HepG2 (cell line): Measurements from ENCODE around the gene KLHL17. TPM values are rescaled to one million over a fixed set of nuclear protein-coding genes. Genes with fewer than 3 reads are reported as not detected.
A peak's percentile ranks its signal among the peaks of the same experiment; 100 is the strongest.

Experiments used
- ATAC-seq: fragments of 200-7000 bp; cut with Tn5 transposase; 3 replicates; pipeline ENCODE4 v1.9.1; 2020; ENCODE audit warnings: mild to moderate bottlenecking, moderate library complexity
- BruUV-seq: library from RNA; stranded (reverse); fragments of 400-500 nt; replicated peaks from 2 replicates; lab custom pipeline; 2021; lab: Mats Ljungman, UMichigan
- CTCF ChIA-PET: fragments of 300-600 bp; formaldehyde crosslinking; extraction: SDS; loops from one replicate; lab custom pipeline; 2021; ENCODE audit warnings: low total read pairs, inconsistent platforms, low intra/inter-chr PET ratio; lab: Yijun Ruan, JAX
- POLR2A ChIA-PET: fragments of 350-600 bp; sonication (Branson Sonifier 250); formaldehyde crosslinking; loops from one replicate; lab custom pipeline; 2020; ENCODE audit warnings: antibody characterized with exemption, inconsistent platforms; lab: Yijun Ruan, JAX
- DNase-seq: peaks from one replicate; pipeline ENCODE4 v3.0.0-alpha.2; 2015; ENCODE audit warnings: low spot score
- FAIRE-seq: peaks from 3 replicates; lab custom pipeline; 2011; peaks lifted over from hg19 to GRCh38; lab: Jason Lieb, UNC
- H2AFZ ChIP-seq: one replicate; pipeline ENCODE4 v1.6.1; 2011; ENCODE audit warnings: low read length, inconsistent platforms
- H3K27ac ChIP-seq: fragments of 300-600 bp; 3 replicates; pipeline ENCODE4 v1.8.0; 2011; ENCODE audit warnings: mixed run types, mild to moderate bottlenecking, mixed read lengths, low read length, inconsistent platforms; ENCODE audit not compliant: insufficient read depth; ENCODE audit errors: extremely low read length
- H3K27me3 ChIP-seq, 2 experiments: fragments of 200-600 bp in 1 of 2; 2 replicates in 1 of 2; 3 replicates in 1 of 2; pipeline versions ENCODE4 v1.6.0 to v1.8.0; 2011; ENCODE audit warnings: low read length in 2 of 2, mild to moderate bottlenecking in 2 of 2, moderate library complexity in 2 of 2, inconsistent platforms in 1 of 2; ENCODE audit not compliant: insufficient read depth in 2 of 2, control insufficient read depth in 1 of 2
- H3K36me3 ChIP-seq, 2 experiments: fragments of 200-600 bp in 1 of 2; replicated peaks in 1 of 2; 2 replicates in 1 of 2; 3 replicates in 1 of 2; pipeline versions ENCODE4 v1.5.1 to v1.8.0; 2011; ENCODE audit warnings: low read length in 2 of 2, inconsistent platforms in 1 of 2; ENCODE audit not compliant: insufficient read depth in 2 of 2, control insufficient read depth in 1 of 2
- H3K4me1 ChIP-seq: 2 replicates; pipeline ENCODE4 v1.5.1; 2012; ENCODE audit warnings: low read length, inconsistent platforms; ENCODE audit not compliant: insufficient read depth
- H3K4me2 ChIP-seq: 2 replicates; pipeline ENCODE4 v1.6.0; 2011; ENCODE audit warnings: low read depth, low read length, inconsistent platforms
- H3K4me3 ChIP-seq, 3 experiments: fragments of 200-600 bp in 1 of 3; sonication (generic), shearing (Covaris generic) in 1 of 3; replicated peaks in 1 of 3; 2 replicates each; pipeline ENCODE4 v1.5.1; 2011 to 2016; ENCODE audit warnings: low read length in 3 of 3, inconsistent platforms in 2 of 3, low read depth in 2 of 3, mild to moderate bottlenecking in 2 of 3, control low read depth in 1 of 3, mixed read lengths in 1 of 3; ENCODE audit not compliant: insufficient read depth in 1 of 3
- H3K79me2 ChIP-seq: one replicate; pipeline ENCODE4 v1.6.1; 2011; ENCODE audit warnings: low read length, inconsistent platforms; ENCODE audit not compliant: insufficient read depth
- H3K9ac ChIP-seq: 2 replicates; pipeline ENCODE4 v1.6.0; 2011; ENCODE audit warnings: mild to moderate bottlenecking, low read depth, low read length, inconsistent platforms; ENCODE audit not compliant: insufficient read depth
- H3K9me3 ChIP-seq: 2 replicates; pipeline ENCODE4 v1.5.1; 2012; ENCODE audit warnings: mild to moderate bottlenecking, low read length
- H4K20me1 ChIP-seq: 2 replicates; pipeline ENCODE4 v1.6.0; 2011; ENCODE audit warnings: inconsistent platforms, mild to moderate bottlenecking, low read length, moderate library complexity; ENCODE audit not compliant: insufficient read depth
- CBFB ChIP-seq: sonication (generic); formaldehyde crosslinking; IDR thresholded peaks from 2 replicates; pipeline ENCODE4 v1.4.0; 2020; ENCODE audit warnings: missing genetic modification reagents
- GABPB1 ChIP-seq: IDR thresholded peaks from 2 replicates; pipeline ENCODE4 v1.6.1; 2016; ENCODE audit warnings: mild to moderate bottlenecking, missing genetic modification reagents, moderate library complexity, missing compliant biosample characterization
- HDAC1 ChIP-seq: sonication (generic); formaldehyde crosslinking; IDR thresholded peaks from 2 replicates; pipeline ENCODE4 v1.5.1; 2020; ENCODE audit warnings: mild to moderate bottlenecking, missing genetic modification reagents
- HOXA3 ChIP-seq: sonication (generic); formaldehyde crosslinking; IDR thresholded peaks from 2 replicates; pipeline ENCODE4 v1.5.0; 2020; ENCODE audit warnings: missing genetic modification reagents
- JUND ChIP-seq: sonication (generic); formaldehyde crosslinking; IDR thresholded peaks from 2 replicates; pipeline ENCODE4 v1.8.0; 2022; ENCODE audit warnings: mild to moderate bottlenecking, missing genetic modification reagents
- MEF2D ChIP-seq: sonication (generic); formaldehyde crosslinking; IDR thresholded peaks from 2 replicates; pipeline ENCODE4 v1.5.1; 2020; ENCODE audit warnings: mild to moderate bottlenecking, missing genetic modification reagents
- SAP130 ChIP-seq: IDR thresholded peaks from 2 replicates; pipeline ENCODE4 v1.6.1; 2016; ENCODE audit warnings: low read depth
- ZNF143 ChIP-seq: sonication (generic); formaldehyde crosslinking; IDR thresholded peaks from 2 replicates; pipeline ENCODE4 v1.4.0; 2020; ENCODE audit warnings: missing genetic modification reagents
- ZNF329 ChIP-seq: sonication (generic); formaldehyde crosslinking; IDR thresholded peaks from 2 replicates; pipeline ENCODE4 v1.9.0; 2021; ENCODE audit warnings: low read depth, mild to moderate bottlenecking, missing genetic modification reagents
- ZNF543 ChIP-seq: sonication (generic); formaldehyde crosslinking; IDR thresholded peaks from 2 replicates; pipeline ENCODE4 v1.4.0; 2020; ENCODE audit warnings: mild to moderate bottlenecking, missing genetic modification reagents
- ZNF776 ChIP-seq: sonication (generic); formaldehyde crosslinking; IDR thresholded peaks from 2 replicates; pipeline ENCODE4 v1.4.0; 2020; ENCODE audit warnings: mild to moderate bottlenecking, missing genetic modification reagents
- WGBS: methylation state at CpG from one replicate; pipeline ENCODE4 v1.1.6; 2017; ENCODE audit warnings: low lambda C conversion rate; 5-methylcytosine and 5-hydroxymethylcytosine counted together
- in situ Hi-C: cut with HindIII; loops from 2 replicates; pipeline ENCODE4 v1.10.0; 2017; ENCODE audit warnings: low pct_unique_long_range_greater_than_20kb; ENCODE audit not compliant: extremely low pct_ligation_motif_present
- intact Hi-C: fragments of 100-400 bp; cut with micrococcal nuclease; formaldehyde crosslinking; loops from one replicate; pipeline ENCODE4 v1.10.0; 2022; ENCODE audit not compliant: unreplicated experiment
- polyA plus RNA-seq, 8 experiments: library from polyadenylated mRNA; depleted of rRNA in 3 of 8; stranded (reverse) in 7 of 8; unstranded in 1 of 8; fragments of >200 nt; fragmentation: Illumina TruSeq in 4 of 8; extraction: Trizol in 4 of 8; gene quantifications; 2 replicates each; pipeline versions ENCODE4 v1.2.1 to v1.2.3, GENCODE V29; 2011 to 2016; ENCODE audit warnings: low read depth in 4 of 8, missing spikeins in 1 of 8, mixed read lengths in 1 of 8; ENCODE audit not compliant: insufficient read depth in 1 of 8
- total RNA-seq, 5 experiments: library from RNA; depleted of rRNA; stranded (reverse); fragments of >200 nt; fragmentation: Illumina TruSeq; extraction: Trizol; gene quantifications; 2 replicates each; pipeline ENCODE4 v1.2.3, GENCODE V29; 2016; ENCODE audit warnings: low read depth in 1 of 5
- TF ChIP-seq, protein P1 (sequence below): sonication (generic); formaldehyde crosslinking; IDR thresholded peaks from 2 replicates; pipeline ENCODE4 v1.8.0; 2022; ENCODE audit warnings: missing genetic modification reagents, mild to moderate bottlenecking, borderline replicate concordance
- TF ChIP-seq, protein P2 (sequence below): sonication (generic); formaldehyde crosslinking; conservative IDR thresholded peaks from 2 replicates; pipeline ENCODE4 v1.4.0; 2020; ENCODE audit warnings: mild to moderate bottlenecking, missing genetic modification reagents, moderate library complexity
- TF ChIP-seq, protein P3 (sequence below): sonication (generic); formaldehyde crosslinking; IDR thresholded peaks from 2 replicates; pipeline ENCODE4 v1.4.0; 2020; ENCODE audit warnings: missing genetic modification reagents

KLHL17 gene
- total and polyA plus RNA-seq, 2 of the 13 experiments (the other 11 are each of a cell fraction or from before 2014, with no cell fraction given) = 9.3 to 24.7 TPM

DNA sequence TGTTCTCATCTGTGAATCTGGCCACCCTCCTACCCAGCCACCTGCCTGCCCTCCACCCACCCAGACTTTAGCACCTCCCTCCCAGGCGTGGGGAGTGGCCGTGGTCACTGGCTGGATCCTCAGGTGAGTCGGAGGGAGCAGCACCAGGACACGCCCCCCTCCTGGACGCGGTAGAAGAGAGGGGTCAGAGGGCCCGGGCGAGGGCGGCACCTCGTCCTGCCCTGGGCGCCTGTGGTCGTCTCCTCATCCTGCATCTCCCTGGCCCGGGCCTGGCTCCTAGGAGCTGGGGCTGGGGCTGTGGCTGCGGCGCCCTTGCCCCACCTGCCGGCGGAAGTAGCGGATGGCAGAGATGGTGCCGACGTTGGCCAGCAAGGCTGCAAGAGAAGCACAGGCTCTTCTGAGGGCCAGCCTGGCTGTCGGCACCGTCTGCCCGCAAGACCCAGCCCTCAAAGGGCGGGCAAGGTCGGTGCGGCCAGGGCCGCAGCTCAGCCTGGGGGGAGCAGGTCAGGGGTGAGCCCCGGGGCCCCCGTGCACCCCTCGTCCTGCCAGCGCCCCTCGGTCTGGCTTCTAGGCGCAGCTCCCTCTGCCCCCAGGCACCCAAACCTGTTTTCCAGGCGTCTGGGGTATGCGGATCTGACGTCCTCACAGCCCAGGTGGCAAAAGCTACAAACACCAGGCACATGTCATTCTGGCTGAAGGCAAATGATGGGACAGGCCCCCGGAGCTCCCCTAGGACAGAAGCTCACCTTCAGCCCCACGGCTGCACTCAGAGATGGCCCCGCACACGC is 15.7 kb downstream of the KLHL17 start:
- ChIA-PET CTCF (interaction anchor here (1.2 to 1.4 kb wide), 2 partner anchors 10 to 72 kb away, joined by 3 to 5 read pairs; no protein-coding TSS in a partner anchor), POLR2A (interaction anchor here (1.1 to 1.5 kb wide), 3 partner anchors 9 to 83 kb away, joined by 3 to 11 read pairs (median 3); partner anchors contain the start of gene PLEKHN1)
- intact Hi-C loops = no loop called here
- peak overlapping the region; percentile 92 for H3K4me2 ChIP-seq
- no TSS peak for BruUV-seq
- H3K27ac ChIP-seq = no peak overlapping the region
- in situ Hi-C loops = no loop called here
- no peaks in the 10 kb centered on the region for H3K36me3 ChIP-seq
- WGBS = 0% methylated on average over 7 of the region's 40 CpGs
- H3K27me3 ChIP-seq = peaks cover 6 to 23% of the 10 kb centered on the region in 2 experiments
- peak overlapping the region; percentile 28 to 73 (median 49); a peak in 5 of 6 replicates for H3K4me3 ChIP-seq
- H4K20me1 ChIP-seq = no peaks in the 10 kb centered on the region
- no peak overlapping the region for H2AFZ ChIP-seq
- DNase-seq (peak; percentile 39), FAIRE-seq (no peak), ATAC-seq (peak; percentile 72)
- H3K79me2 ChIP-seq = no peaks in the 10 kb centered on the region
- no peaks in the 10 kb centered on the region for H3K9me3 ChIP-seq
- H3K4me1 ChIP-seq = peaks cover 26% of the 10 kb centered on the region
- H3K9ac ChIP-seq = peak overlapping the region; percentile 43; the same call in 1 of the 2 replicates
- TF ChIP-seq MEF2D = no peak
- TF ChIP-seq HOXA3 (CRISPR knock-in tag) = 0 out of 2 replicates have a peak, but pooled peaks have one; percentile 29
- TF ChIP-seq CBFB (CRISPR knock-in tag) = 0 out of 2 replicates have a peak, but pooled peaks have one; percentile 26
- TF ChIP-seq, protein P1, sequence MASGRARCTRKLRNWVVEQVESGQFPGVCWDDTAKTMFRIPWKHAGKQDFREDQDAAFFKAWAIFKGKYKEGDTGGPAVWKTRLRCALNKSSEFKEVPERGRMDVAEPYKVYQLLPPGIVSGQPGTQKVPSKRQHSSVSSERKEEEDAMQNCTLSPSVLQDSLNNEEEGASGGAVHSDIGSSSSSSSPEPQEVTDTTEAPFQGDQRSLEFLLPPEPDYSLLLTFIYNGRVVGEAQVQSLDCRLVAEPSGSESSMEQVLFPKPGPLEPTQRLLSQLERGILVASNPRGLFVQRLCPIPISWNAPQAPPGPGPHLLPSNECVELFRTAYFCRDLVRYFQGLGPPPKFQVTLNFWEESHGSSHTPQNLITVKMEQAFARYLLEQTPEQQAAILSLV = 0 out of 2 replicates have a peak, but pooled peaks have one; percentile 35
- TF ChIP-seq ZNF329 (CRISPR knock-in tag) = no peak
- TF ChIP-seq JUND = no peak
- peak; percentile 76; the same call in 1 of the 2 replicates for TF ChIP-seq ZNF776 (CRISPR knock-in tag)
- TF ChIP-seq SAP130 = peak; percentile 63
- TF ChIP-seq GABPB1 (CRISPR knock-in tag) = peak; percentile 80; the same call in 1 of the 2 replicates
- peak; percentile 53; the same call in 1 of the 2 replicates for TF ChIP-seq HDAC1 (CRISPR knock-in tag)
- 0 out of 2 replicates have a peak, but pooled peaks have one; percentile 32 for TF ChIP-seq ZNF543 (CRISPR knock-in tag)
- TF ChIP-seq, protein P2, sequence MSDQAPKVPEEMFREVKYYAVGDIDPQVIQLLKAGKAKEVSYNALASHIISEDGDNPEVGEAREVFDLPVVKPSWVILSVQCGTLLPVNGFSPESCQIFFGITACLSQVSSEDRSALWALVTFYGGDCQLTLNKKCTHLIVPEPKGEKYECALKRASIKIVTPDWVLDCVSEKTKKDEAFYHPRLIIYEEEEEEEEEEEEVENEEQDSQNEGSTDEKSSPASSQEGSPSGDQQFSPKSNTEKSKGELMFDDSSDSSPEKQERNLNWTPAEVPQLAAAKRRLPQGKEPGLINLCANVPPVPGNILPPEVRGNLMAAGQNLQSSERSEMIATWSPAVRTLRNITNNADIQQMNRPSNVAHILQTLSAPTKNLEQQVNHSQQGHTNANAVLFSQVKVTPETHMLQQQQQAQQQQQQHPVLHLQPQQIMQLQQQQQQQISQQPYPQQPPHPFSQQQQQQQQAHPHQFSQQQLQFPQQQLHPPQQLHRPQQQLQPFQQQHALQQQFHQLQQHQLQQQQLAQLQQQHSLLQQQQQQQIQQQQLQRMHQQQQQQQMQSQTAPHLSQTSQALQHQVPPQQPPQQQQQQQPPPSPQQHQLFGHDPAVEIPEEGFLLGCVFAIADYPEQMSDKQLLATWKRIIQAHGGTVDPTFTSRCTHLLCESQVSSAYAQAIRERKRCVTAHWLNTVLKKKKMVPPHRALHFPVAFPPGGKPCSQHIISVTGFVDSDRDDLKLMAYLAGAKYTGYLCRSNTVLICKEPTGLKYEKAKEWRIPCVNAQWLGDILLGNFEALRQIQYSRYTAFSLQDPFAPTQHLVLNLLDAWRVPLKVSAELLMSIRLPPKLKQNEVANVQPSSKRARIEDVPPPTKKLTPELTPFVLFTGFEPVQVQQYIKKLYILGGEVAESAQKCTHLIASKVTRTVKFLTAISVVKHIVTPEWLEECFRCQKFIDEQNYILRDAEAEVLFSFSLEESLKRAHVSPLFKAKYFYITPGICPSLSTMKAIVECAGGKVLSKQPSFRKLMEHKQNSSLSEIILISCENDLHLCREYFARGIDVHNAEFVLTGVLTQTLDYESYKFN (CRISPR knock-in tag) = no peak
- TF ChIP-seq ZNF143 (CRISPR knock-in tag) = no peak
- TF ChIP-seq, protein P3, sequence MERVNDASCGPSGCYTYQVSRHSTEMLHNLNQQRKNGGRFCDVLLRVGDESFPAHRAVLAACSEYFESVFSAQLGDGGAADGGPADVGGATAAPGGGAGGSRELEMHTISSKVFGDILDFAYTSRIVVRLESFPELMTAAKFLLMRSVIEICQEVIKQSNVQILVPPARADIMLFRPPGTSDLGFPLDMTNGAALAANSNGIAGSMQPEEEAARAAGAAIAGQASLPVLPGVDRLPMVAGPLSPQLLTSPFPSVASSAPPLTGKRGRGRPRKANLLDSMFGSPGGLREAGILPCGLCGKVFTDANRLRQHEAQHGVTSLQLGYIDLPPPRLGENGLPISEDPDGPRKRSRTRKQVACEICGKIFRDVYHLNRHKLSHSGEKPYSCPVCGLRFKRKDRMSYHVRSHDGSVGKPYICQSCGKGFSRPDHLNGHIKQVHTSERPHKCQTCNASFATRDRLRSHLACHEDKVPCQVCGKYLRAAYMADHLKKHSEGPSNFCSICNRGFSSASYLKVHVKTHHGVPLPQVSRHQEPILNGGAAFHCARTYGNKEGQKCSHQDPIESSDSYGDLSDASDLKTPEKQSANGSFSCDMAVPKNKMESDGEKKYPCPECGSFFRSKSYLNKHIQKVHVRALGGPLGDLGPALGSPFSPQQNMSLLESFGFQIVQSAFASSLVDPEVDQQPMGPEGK (CRISPR knock-in tag) = peak; percentile 42
